ENCODE measurements around the gene TCF7L1. TPM values are rescaled to one million over a fixed set of nuclear protein-coding genes. Genes with fewer than 3 reads are reported as not detected.

Gene TCF7L1
- total RNA-seq, 1 experiment from 2014 or later = 30.4 TPM

- ChIA-PET CTCF (no interaction called here), POLR2A (no interaction called here)
- TF ChIP-seq CTCF (IDR thresholded peaks at IDR 0.05) (no peak), TCF7L2 (IDR thresholded peaks at IDR 0.05; ENCODE audit: low read depth, low read length) (no peak), SIN3A (IDR thresholded peaks at IDR 0.05; ENCODE audit: borderline replicate concordance, insufficient read depth, low read depth, low read length) (no peak), REST (IDR thresholded peaks at IDR 0.05; ENCODE audit: insufficient read depth in 1 of 2, low read depth in 2 of 2, low read length in 1 of 2) (no peak), POLR2AphosphoS5 (IDR thresholded peaks at IDR 0.05; ENCODE audit: low read depth, low read length) (no peak)
- DNase-seq (ENCODE audit: low read depth, low spot score) (no peak), ATAC-seq (no peak)
- no peak overlapping the region for H3K4me3 ChIP-seq (ENCODE audit: low read depth in 2 of 2, low read length in 2 of 2)
- no TSS peak for BruUV-seq (replicated peaks)
- H3K4me1 ChIP-seq (ENCODE audit: control insufficient read depth, insufficient read depth, low read length) = peaks cover 17% of the 10 kb centered on the region
- H3K27me3 ChIP-seq (ENCODE audit: control insufficient read depth, insufficient read depth, low read length) = no peaks in the 10 kb centered on the region
- H3K9me3 ChIP-seq (ENCODE audit: control insufficient read depth, insufficient read depth, low read depth, low read length) = no peaks in the 10 kb centered on the region
- H3K36me3 ChIP-seq (ENCODE audit: control insufficient read depth, insufficient read depth, low read length) = no peaks in the 10 kb centered on the region
- intact Hi-C loops (cut with micrococcal nuclease; ENCODE audit: unreplicated experiment) = no loop called here
- in situ Hi-C loops (cut with HindIII; ENCODE audit: low pct_unique_long_range_greater_than_20kb, low sequenced_read_pairs) = no loop called here
- H3K27ac ChIP-seq (ENCODE audit: low read length) = no peak overlapping the region
These were observed 148.4 kb downstream of the TCF7L1 start for GRCh38 chr2:85281553-85281952.

GRCh38 chr2:85282914-85283313 lies 149.7 kb downstream of the TCF7L1 start:
- BruUV-seq (replicated peaks) = no TSS peak
- TF ChIP-seq POLR2AphosphoS5 (IDR thresholded peaks at IDR 0.05; ENCODE audit: low read depth, low read length) = no peak
- no peak for TF ChIP-seq REST (IDR thresholded peaks at IDR 0.05; ENCODE audit: insufficient read depth in 1 of 2, low read depth in 2 of 2, low read length in 1 of 2)
- no peak for TF ChIP-seq CTCF (IDR thresholded peaks at IDR 0.05)
- no peak for TF ChIP-seq SIN3A (IDR thresholded peaks at IDR 0.05; ENCODE audit: borderline replicate concordance, insufficient read depth, low read depth, low read length)
- no peak for TF ChIP-seq TCF7L2 (IDR thresholded peaks at IDR 0.05; ENCODE audit: low read depth, low read length)
- in situ Hi-C loops (cut with HindIII; ENCODE audit: low pct_unique_long_range_greater_than_20kb, low sequenced_read_pairs) (no loop called here), intact Hi-C loops (cut with micrococcal nuclease; ENCODE audit: unreplicated experiment) (no loop called here)
- ChIA-PET POLR2A (no interaction called here), CTCF (interaction anchor here (0.7 kb wide), 1 partner anchor 293 kb away, joined by 3 read pairs; no protein-coding TSS in a partner anchor)
- Histone ChIP-seq H3K27ac (ENCODE audit: low read length) (no peak overlapping the region), H3K4me3 (ENCODE audit: low read depth in 2 of 2, low read length in 2 of 2) (no peak overlapping the region), H3K27me3 (ENCODE audit: control insufficient read depth, insufficient read depth, low read length) (no peaks in the 10 kb centered on the region), H3K9me3 (ENCODE audit: control insufficient read depth, insufficient read depth, low read depth, low read length) (no peaks in the 10 kb centered on the region), H3K36me3 (ENCODE audit: control insufficient read depth, insufficient read depth, low read length) (0 out of 2 replicates have a peak, but pooled peaks cover 2% of the 10 kb centered on the region), H3K4me1 (ENCODE audit: control insufficient read depth, insufficient read depth, low read length) (peaks cover 10% of the 10 kb centered on the region)
- ATAC-seq (no peak), DNase-seq (ENCODE audit: low read depth, low spot score) (no peak)

Data from Panc1 (cell line).